Astrocyte (in vitro differentiated cells and primary cell): ENCODE data around the gene PKD1L1.

ENCODE experiments used
- CTCF ChIP-seq: IDR thresholded peaks from 2 replicates; pipeline ENCODE4 v1.5.1; 2011; ENCODE audit warnings: low read depth, mild to moderate bottlenecking, inconsistent platforms, low read length, moderate library complexity; ENCODE audit not compliant: insufficient read depth
- EZH2 ChIP-seq: IDR thresholded peaks from 2 replicates; pipeline ENCODE4 v1.6.1; 2012; ENCODE audit warnings: mild to moderate bottlenecking, low read length, inconsistent platforms; ENCODE audit not compliant: insufficient read depth

GRCh38 chr7:47806701-47807103, 141.6 kb downstream of the PKD1L1 start:
- no peak for TF ChIP-seq CTCF
- TF ChIP-seq EZH2, result no peak
